ENCODE data around the gene MAP3K2.

Gene MAP3K2

GRCh38 chr2:127347734-127348392 is 39.9 kb downstream of the MAP3K2 start:
- no peak for DNase-seq

DNA sequence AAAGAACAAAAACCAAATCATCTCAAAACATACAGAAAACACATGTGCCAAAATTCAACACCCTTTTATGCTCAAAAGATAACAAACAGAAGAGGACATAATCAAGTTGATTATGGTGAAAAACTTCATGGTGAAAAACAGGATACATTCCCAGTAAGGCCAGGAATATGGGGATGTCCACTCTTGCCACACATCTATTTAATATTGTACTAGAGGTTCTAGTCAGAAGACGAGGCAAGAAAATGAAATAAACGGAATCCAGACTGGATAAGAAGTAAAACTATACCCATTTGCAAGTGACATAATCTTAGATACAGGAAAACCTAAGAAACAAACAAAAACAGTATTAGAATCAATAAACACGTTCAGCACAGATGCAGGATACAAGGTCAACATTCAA is 40.8 kb downstream of the MAP3K2 start:
- no peak for DNase-seq

GRCh38 chr2:127343277-127343676 is 44.5 kb downstream of the MAP3K2 start:
- no peak for DNase-seq

DNA sequence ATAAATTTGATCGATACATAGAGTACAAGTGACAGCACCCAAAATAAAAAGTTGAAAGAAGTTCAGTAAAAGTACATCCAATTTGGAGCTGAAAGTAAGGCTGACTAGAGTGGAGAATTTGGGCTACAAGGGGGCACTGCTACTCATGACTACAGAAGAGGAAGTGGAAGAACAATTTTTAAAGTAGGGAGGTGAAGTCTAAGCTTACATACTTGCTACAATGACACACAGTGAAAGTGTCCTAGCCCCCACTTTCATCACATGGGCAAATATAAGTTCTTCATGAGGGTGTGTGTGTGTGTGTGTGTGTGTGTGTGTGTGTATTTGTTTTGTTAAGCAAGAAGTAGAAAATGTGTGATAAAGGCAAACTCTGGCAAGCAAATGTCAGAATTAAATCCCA is 45.7 kb downstream of the MAP3K2 start:
- no peak for DNase-seq

DNA sequence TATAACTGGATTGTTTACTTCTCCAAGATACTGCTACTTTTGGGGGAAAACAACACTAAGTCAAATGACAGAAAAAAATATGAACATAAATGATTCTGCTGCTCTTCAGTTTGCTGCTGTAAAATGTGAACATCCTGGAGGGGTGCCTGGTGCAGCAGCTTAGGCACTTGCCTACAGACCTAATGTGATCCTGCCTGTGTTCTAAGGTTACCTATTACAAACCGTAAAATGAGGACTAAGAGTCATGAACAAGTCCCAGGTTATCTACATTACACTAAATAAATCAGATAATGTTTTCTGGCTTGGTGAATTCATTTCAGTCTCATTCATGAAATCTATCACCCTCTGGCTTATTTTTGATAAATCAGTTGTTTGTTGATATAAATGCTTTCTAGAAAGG is 55.4 kb downstream of the MAP3K2 start:
- no peak for DNase-seq

DNA sequence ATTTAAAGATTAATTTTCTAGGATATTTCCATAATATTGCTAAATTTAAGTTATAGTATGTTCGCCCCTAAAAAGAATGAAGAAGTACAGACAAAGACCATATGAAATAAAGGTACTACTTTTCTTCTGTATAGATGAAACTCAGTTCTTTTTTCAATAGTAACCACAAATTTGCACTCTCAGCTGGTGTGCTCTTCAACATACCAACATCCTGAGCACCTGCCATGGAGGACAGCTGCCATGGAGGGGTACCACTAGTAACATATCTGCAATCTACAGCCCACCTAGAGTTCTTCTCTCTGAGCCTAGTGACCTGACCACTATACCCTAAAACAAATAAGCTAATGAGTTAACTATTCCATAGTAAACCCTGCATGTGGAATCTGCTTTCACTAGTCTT is 57.0 kb downstream of the MAP3K2 start:
- no peak for DNase-seq

- no peak for DNase-seq
Observed at GRCh38 chr2:127326289-127326945, 61.4 kb downstream of the MAP3K2 start.

- peak; percentile 2 to 59 for DNase-seq
Observed at GRCh38 chr2:127324635-127325034, 63.1 kb downstream of the MAP3K2 start.

DNA sequence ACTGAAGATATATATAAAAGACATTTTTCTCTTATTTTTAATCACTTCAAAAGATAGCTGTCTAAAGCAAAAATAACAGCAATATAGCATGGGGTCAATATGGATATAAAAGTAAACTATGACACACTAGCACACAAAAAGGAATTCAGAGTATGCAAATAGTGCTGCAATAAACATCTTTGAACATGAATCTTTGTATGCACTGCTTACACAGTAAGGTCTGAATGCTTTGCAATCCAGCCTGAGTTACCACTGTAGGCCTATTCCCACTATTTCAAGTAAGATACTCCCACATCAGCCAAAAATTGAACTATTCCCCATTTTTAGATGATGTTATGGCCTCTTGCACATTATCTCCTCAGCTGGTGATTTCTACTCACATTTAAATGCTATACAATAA is 66.5 kb downstream of the MAP3K2 start:
- DNase-seq, result no peak

- DNase-seq, result no peak
Observed at GRCh38 chr2:127320586-127321275, 67.0 kb downstream of the MAP3K2 start.

DNA sequence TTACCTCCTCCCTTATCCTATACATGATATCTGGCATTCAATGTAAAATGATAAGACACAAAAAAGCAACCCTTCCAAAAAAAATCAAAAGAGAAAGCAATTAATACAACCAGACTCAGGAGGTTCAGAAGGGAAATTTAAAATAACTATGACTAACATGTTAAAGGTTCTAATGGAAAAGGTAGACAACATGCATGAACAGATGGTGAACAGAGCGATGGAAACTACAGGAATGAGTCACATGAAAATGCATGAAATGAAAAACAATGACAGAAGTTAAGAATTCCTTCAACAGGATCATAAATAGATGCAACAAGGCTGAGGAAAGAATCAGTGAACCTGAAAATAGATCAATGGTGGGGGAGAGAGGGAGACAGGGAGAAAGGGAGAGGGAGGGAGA is 67.7 kb downstream of the MAP3K2 start:
- no peak for DNase-seq

DNA sequence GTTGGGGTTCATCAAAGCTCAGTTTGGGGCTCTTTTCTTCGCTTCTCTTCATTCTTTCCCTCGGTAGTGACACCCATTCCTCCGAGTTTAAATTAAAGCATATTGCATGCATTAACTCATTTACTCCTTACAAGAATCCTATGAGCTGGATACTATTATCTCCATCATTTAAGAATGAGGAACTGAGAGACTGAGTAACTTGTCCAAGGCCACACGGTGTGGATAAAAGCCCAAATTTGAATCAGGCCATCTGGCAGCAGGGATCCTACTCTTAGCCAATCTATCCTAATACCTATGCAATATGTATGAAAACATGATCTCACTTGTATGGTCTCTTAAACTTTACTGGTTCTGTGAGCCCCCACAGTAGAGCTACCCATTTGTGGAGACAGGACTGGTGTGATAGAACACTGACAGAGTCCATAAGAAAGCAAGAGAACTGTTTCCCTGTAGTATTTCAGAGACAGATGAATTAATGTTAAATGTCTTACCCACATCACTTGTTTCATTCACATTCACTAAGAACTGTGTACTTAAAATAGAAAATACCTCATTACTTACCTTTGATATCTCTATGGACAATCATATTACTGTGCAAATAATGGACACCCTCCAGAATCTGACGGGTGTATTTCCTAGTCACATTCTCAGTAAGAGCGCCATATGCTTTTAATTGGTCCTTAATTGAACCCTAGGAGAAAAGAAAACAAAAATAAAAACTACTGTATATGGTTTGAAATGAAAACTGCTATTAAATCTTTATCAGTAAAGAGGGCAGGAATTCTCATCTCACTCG is 73.4 kb downstream of the MAP3K2 start:
- DNase-seq, result no peak

GRCh38 chr2:127313406-127313805 is 74.4 kb downstream of the MAP3K2 start:
- DNase-seq, result no peak

DNA sequence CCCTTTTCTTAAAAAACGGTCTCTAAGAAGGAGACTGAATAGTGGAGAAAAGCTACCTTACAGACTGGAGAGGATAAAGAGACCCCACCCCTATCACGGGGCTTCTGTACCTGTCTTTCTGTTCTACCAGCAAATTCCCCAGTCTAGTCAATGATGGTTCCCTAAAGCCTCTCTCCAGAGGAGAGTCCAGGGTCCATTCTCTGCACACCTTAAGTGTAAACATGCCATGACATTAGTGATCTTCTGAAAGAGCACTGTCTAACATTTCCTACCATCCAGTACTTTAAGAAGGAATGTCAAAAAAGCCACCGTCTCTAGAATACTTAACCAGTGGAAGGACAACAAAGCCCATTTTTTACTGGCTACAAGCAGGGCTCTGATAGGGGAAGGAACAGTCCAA is 76.8 kb downstream of the MAP3K2 start:
- no peak for DNase-seq

GRCh38 chr2:127309468-127309867 is 78.3 kb downstream of the MAP3K2 start:
- DNase-seq, result no peak

GRCh38 chr2:127308586-127309138 is 79.1 kb downstream of the MAP3K2 start:
- no peak for DNase-seq

- DNase-seq, result no peak
Observed at GRCh38 chr2:127305990-127306585, 81.7 kb downstream of the MAP3K2 start.

- no peak for DNase-seq
Observed at GRCh38 chr2:127302168-127302567, 85.6 kb downstream of the MAP3K2 start.

GRCh38 chr2:127293748-127294562 is 93.8 kb downstream of the MAP3K2 start, which contains the start of gene ERCC3:
Gene ERCC3, minus strand, starts transcription at chr2:127294144. Its CDS starts 63 bp downstream, at chr2:127294081.
- peak; percentile 52 to 83 for DNase-seq

GRCh38 chr2:127293386-127293747 is 94.4 kb downstream of the MAP3K2 start:
- DNase-seq, result no peak

DNA sequence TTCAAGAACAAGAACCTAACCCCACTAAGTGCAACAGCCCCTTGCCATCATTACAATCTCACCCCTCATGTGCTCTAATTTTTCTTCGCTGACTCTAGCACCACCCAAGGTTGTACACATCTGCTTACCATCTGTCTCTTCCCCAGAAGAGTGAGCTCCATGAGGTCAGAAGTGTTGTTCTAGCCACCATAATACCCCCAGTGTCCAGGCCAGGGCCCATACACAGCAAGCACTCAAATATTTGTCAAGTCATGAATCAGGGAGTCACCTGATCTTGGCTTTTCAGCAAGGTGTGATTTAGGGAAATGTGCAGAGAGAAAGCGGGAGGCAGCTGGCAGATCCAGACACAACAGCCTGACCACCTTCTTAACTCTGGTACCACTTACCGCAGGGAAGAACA is 99.5 kb downstream of the MAP3K2 start:
- DNase-seq, result no peak

DNA sequence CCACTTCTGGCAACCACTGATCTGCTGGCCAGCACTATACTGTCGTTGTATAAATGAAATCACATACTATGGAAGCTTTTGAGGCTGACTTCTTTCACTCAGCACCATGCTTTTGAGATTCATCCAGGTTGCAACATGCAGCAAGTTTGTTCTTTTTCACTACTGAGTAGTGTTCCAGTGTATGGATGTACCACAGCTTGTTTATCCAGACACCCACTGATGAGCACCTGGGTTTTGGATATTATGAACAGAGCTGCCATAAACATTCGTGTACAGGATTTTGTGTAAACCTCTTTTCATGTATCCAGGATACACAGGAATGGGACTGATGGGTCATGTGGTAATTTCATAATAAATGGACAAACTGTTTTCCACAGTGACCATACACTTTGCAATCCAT is 104.5 kb downstream of the MAP3K2 start:
- DNase-seq, result no peak

Data from SW 1271 (cell line).